HEK293T (cell line): ENCODE data around the gene ARNT2.

Experiments
- CTCF ChIA-PET: fragments of 350-600 bp; formaldehyde crosslinking; extraction: SDS; loops from one replicate; lab custom pipeline; 2021; ENCODE audit warnings: antibody characterized with exemption, inconsistent platforms; lab: Yijun Ruan, JAX
- POLR2A ChIA-PET: fragments of 350-600 bp; formaldehyde crosslinking; extraction: SDS; loops from one replicate; lab custom pipeline; 2020; ENCODE audit warnings: antibody characterized with exemption, inconsistent platforms; lab: Yijun Ruan, JAX
- DNase-seq: peaks from one replicate; pipeline ENCODE4 v3.0.0; 2012; ENCODE audit warnings: mixed read lengths; ENCODE audit errors: extremely low spot score
- ARNT ChIP-seq: fragments of 450-650 bp; IDR thresholded peaks from 2 replicates; pipeline ENCODE4 v1.6.1; 2017; ENCODE audit warnings: mild to moderate bottlenecking
- BHLHE40 ChIP-seq: fragments of 450-650 bp; IDR thresholded peaks from 2 replicates; pipeline ENCODE4 v1.6.1; 2016; ENCODE audit warnings: mild to moderate bottlenecking, moderate library complexity, borderline replicate concordance
- CTBP1 ChIP-seq: fragments of 450-650 bp; IDR thresholded peaks from 2 replicates; pipeline ENCODE4 v1.6.1; 2016; ENCODE audit warnings: borderline replicate concordance
- ELF4 ChIP-seq: fragments of 450-650 bp; IDR thresholded peaks from 2 replicates; pipeline ENCODE4 v1.6.1; 2017; ENCODE audit warnings: antibody characterized with exemption
- FOXA1 ChIP-seq: fragments of 450-650 bp; IDR thresholded peaks from 2 replicates; pipeline ENCODE4 v1.6.1; 2016; ENCODE audit warnings: mild to moderate bottlenecking
- FOXK2 ChIP-seq: fragments of 450-650 bp; IDR thresholded peaks from 2 replicates; pipeline ENCODE4 v1.6.1; 2016; ENCODE audit warnings: mild to moderate bottlenecking
- FOXM1 ChIP-seq: fragments of 450-650 bp; IDR thresholded peaks from 2 replicates; pipeline ENCODE4 v1.6.1; 2017; ENCODE audit warnings: mild to moderate bottlenecking, borderline replicate concordance
- HDGF ChIP-seq: fragments of 450-650 bp; IDR thresholded peaks from 2 replicates; pipeline ENCODE4 v1.6.1; 2017; ENCODE audit warnings: antibody characterized with exemption, borderline replicate concordance
- L3MBTL2 ChIP-seq: fragments of 450-650 bp; conservative IDR thresholded peaks from 2 replicates; pipeline ENCODE4 v1.6.1; 2016; ENCODE audit warnings: mild to moderate bottlenecking
- LEF1 ChIP-seq: fragments of 450-650 bp; IDR thresholded peaks from 2 replicates; pipeline ENCODE4 v1.6.1; 2017; ENCODE audit warnings: mild to moderate bottlenecking, borderline replicate concordance
- NFRKB ChIP-seq: fragments of 450-650 bp; IDR thresholded peaks from 2 replicates; pipeline ENCODE4 v1.6.1; 2016; ENCODE audit warnings: mild to moderate bottlenecking, moderate library complexity
- PKNOX1 ChIP-seq: fragments of 450-650 bp; IDR thresholded peaks from 2 replicates; pipeline ENCODE4 v1.6.1; 2016
- SP1 ChIP-seq: fragments of 450-650 bp; IDR thresholded peaks from 2 replicates; pipeline ENCODE4 v1.6.1; 2017
- SUZ12 ChIP-seq: fragments of 450-650 bp; IDR thresholded peaks from 2 replicates; pipeline ENCODE4 v1.6.1; 2016; ENCODE audit warnings: mild to moderate bottlenecking
- TARDBP ChIP-seq: fragments of 450-650 bp; IDR thresholded peaks from 2 replicates; pipeline ENCODE4 v1.6.1; 2016
- ZNF384 ChIP-seq: fragments of 450-650 bp; IDR thresholded peaks from 2 replicates; pipeline ENCODE4 v1.6.1; 2016

ARNT2 gene

GRCh38 chr15:80630981-80631380 is 226.8 kb downstream of the ARNT2 start:
- ChIA-PET POLR2A (interaction anchor here (1.5 kb wide), 1 partner anchor 11 kb away, joined by 4 read pairs; no protein-coding TSS in a partner anchor), CTCF (interaction anchor here (0.7 kb wide), 1 partner anchor 145 kb away, joined by 3 read pairs; no protein-coding TSS in a partner anchor)
- no peak for TF ChIP-seq FOXK2
- no peak for TF ChIP-seq ZNF384
- TF ChIP-seq BHLHE40: no peak
- TF ChIP-seq SP1: no peak
- no peak for TF ChIP-seq PKNOX1
- TF ChIP-seq HDGF: no peak
- TF ChIP-seq ELF4: no peak
- TF ChIP-seq LEF1: no peak
- TF ChIP-seq SUZ12: no peak
- no peak for TF ChIP-seq TARDBP
- no peak for TF ChIP-seq FOXM1
- TF ChIP-seq ARNT: no peak
- TF ChIP-seq NFRKB: no peak
- no peak for TF ChIP-seq FOXA1
- TF ChIP-seq L3MBTL2: no peak
- no peak for TF ChIP-seq CTBP1
- no peak for DNase-seq

GRCh38 chr15:80633221-80633620 is 229.0 kb downstream of the ARNT2 start:
- DNase-seq: no peak
- ChIA-PET POLR2A (no interaction called here), CTCF (no interaction called here)
- TF ChIP-seq TARDBP (no peak), HDGF (no peak), FOXA1 (no peak), CTBP1 (no peak), LEF1 (no peak), L3MBTL2 (no peak), NFRKB (no peak), ZNF384 (no peak), SP1 (no peak), ELF4 (no peak), ARNT (no peak), FOXM1 (no peak), PKNOX1 (no peak), FOXK2 (no peak), BHLHE40 (no peak), SUZ12 (no peak)

- DNase-seq: no peak
- CTCF ChIA-PET: no interaction called here
- TF ChIP-seq BHLHE40 (no peak), ELF4 (no peak)
- POLR2A ChIA-PET: no interaction called here
Measured at GRCh38 chr15:80635953-80636352, 231.8 kb downstream of the ARNT2 start.

GRCh38 chr15:80636675-80637074 is 232.5 kb downstream of the ARNT2 start:
- CTCF ChIA-PET: no interaction called here
- TF ChIP-seq BHLHE40: no peak
- TF ChIP-seq ELF4: no peak
- TF ChIP-seq L3MBTL2: no peak
- TF ChIP-seq FOXM1: no peak
- no peak for TF ChIP-seq SUZ12
- TF ChIP-seq FOXA1: no peak
- TF ChIP-seq PKNOX1: no peak
- POLR2A ChIA-PET: no interaction called here
- no peak for DNase-seq

- DNase-seq: no peak
- no peak for TF ChIP-seq CTBP1
- TF ChIP-seq BHLHE40: no peak
- no peak for TF ChIP-seq ZNF384
- no peak for TF ChIP-seq ELF4
- no peak for TF ChIP-seq HDGF
- TF ChIP-seq L3MBTL2: no peak
- no peak for TF ChIP-seq PKNOX1
- TF ChIP-seq ARNT: no peak
- no peak for TF ChIP-seq NFRKB
- no peak for TF ChIP-seq SP1
- TF ChIP-seq TARDBP: no peak
- TF ChIP-seq FOXA1: no peak
- TF ChIP-seq SUZ12: no peak
- no peak for TF ChIP-seq FOXK2
- TF ChIP-seq LEF1: no peak
- TF ChIP-seq FOXM1: no peak
- POLR2A ChIA-PET: no interaction called here
- CTCF ChIA-PET: no interaction called here
Measured at GRCh38 chr15:80637747-80638146, 233.6 kb downstream of the ARNT2 start.

GRCh38 chr15:80638553-80639167 is 234.5 kb downstream of the ARNT2 start:
- CTCF ChIA-PET: interaction anchor here (0.7 to 0.9 kb wide), 2 partner anchors 138 to 141 kb away, joined by 3 to 4 read pairs; partner anchors contain the start of gene CEMIP
- POLR2A ChIA-PET: no interaction called here
- no peak for TF ChIP-seq SUZ12
- no peak for TF ChIP-seq FOXM1
- TF ChIP-seq CTBP1: no peak
- TF ChIP-seq ZNF384: no peak
- no peak for TF ChIP-seq HDGF
- TF ChIP-seq NFRKB: no peak
- TF ChIP-seq PKNOX1: no peak
- TF ChIP-seq FOXA1: no peak
- no peak for TF ChIP-seq ELF4
- TF ChIP-seq L3MBTL2: no peak
- TF ChIP-seq ARNT: no peak
- no peak for TF ChIP-seq SP1
- DNase-seq: no peak
